Epithelial cell of esophagus (primary cell): ENCODE data around the gene PSD4.

Source experiments
- DNase-seq: peaks from one replicate; pipeline ENCODE4 v3.0.0; 2010; ENCODE audit warnings: low read depth
- H3K4me3 ChIP-seq: 2 replicates; pipeline ENCODE4 v1.5.1; 2011; ENCODE audit warnings: mild to moderate bottlenecking, low read length, control low read depth
- TF ChIP-seq, protein P1 (sequence below): IDR thresholded peaks from 2 replicates; pipeline ENCODE4 v1.5.1; 2011; ENCODE audit warnings: low read depth, mild to moderate bottlenecking, low read length, control low read depth, inconsistent platforms; ENCODE audit not compliant: insufficient read depth; ENCODE audit errors: missing control alignments

PSD4 gene

DNA sequence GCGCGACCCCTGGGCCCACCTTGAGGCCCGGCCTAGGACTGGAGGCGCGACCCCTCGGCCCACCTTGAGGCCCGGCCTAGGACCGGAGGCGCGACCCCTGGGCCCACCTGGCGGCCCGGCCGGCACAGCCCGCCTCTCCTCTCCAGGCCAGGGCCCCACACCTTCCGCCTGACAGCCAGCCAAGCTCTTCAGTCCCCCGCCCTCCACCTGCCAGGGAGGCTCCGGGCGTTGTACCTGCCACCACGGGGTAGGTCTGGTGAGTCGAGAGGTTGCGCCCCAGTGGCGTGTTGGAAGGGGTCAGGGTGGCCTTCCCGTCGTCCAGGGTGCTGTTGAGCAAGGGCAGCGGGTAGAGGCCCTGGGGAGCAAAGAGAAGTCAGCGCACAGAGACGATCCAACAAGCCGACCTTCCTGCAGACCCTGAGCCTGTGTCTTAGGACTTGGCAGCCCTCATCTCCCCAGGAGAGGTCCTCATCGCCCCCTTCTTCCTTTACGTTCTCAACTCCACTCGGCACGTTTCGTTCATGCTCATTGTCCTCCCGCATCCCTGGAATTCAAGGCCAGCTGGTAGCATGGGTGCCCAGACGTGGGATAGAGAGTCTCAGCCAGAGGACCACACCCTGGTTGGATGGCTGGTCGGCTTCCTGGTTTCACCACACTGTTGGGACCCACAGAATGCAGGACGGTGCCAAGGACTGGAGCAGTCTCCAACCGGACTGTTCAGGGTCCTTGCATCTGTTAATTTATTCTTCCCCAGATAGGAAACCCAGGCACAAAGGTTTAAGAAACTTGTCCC lies 62.8 kb downstream of the PSD4 start:
- TF ChIP-seq, protein P1, sequence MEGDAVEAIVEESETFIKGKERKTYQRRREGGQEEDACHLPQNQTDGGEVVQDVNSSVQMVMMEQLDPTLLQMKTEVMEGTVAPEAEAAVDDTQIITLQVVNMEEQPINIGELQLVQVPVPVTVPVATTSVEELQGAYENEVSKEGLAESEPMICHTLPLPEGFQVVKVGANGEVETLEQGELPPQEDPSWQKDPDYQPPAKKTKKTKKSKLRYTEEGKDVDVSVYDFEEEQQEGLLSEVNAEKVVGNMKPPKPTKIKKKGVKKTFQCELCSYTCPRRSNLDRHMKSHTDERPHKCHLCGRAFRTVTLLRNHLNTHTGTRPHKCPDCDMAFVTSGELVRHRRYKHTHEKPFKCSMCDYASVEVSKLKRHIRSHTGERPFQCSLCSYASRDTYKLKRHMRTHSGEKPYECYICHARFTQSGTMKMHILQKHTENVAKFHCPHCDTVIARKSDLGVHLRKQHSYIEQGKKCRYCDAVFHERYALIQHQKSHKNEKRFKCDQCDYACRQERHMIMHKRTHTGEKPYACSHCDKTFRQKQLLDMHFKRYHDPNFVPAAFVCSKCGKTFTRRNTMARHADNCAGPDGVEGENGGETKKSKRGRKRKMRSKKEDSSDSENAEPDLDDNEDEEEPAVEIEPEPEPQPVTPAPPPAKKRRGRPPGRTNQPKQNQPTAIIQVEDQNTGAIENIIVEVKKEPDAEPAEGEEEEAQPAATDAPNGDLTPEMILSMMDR: no peak
- H3K4me3 ChIP-seq: peak overlapping the region; percentile 33

DNA sequence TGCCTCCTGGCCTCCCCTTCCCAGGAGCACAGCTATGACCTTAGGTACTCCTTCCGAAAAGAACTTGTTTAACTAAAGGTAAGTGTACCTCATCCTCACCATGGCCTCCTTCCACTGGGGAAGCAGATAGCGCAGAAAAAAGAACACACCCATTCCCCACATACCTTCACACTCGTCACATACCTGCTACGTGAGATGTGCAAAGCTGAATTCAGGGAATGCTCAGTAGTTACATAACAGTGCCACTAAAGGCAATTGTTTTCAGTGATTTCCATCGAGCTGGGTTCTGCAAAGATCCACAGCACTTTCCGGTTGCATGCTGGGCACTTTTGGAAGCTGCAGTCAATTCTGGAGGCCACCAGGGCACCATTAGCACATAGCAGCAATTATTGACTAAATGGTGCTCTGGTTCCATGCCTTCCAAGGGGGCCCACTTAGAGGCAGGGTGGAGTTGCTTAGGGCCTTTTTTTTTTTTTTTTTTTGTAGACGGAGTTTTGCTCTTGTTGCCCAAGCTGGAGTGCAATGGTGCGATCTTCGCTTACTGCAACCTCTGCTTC lies 63.9 kb downstream of the PSD4 start:
- no peak overlapping the region for H3K4me3 ChIP-seq
- no peak for DNase-seq
- TF ChIP-seq, protein P1: no peak

More for the DNA sequence above, 62.8 kb downstream of the PSD4 start:
- peak; percentile 12 for DNase-seq

DNA sequence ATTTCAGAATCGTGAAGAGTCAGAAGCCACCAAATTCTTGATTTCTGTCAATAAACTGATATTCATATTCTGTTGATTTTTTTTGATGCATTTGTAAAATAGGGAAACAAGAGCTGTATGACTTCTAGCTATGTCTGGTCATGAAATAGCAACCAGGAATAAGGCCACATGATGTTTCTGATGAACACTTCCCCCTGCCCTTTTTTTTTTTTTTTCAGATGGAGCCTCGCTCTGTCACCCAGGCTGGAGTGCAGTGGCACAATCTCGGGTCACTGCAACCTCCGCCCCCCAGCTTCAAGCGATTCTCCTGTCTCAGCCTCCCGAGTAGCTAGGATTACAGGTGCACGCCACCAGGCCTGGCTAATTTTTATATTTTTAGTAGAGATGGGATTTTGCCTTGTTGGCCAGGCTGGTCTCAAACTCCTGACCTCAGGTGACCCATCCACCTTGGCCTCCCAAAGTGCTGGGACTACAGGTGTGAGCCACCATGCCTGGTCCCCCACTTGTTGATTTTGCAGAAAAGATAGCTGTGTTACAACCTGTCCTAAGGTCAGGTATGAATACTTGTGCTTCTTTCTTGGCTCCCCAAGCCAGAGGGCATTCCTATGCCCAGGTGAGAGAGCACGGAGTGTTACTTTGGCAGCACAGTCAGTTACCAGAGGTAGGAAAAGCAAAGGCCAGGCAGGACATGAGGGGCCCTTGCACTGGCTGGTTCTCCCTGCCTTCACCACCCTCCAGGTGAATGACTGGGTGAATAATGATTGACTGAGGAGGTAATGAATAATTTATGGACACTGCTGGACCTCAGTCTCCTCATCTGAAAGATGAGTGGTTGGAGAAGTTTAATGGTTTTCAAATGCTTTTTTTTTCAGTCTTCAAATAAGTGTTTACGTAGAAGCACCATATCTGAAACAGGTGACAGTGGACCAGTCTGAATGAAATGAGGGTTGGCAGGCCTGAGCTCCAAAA lies 65.4 kb downstream of the PSD4 start:
- TF ChIP-seq, protein P1: no peak
- no peak overlapping the region for H3K4me3 ChIP-seq
- DNase-seq: no peak

DNA sequence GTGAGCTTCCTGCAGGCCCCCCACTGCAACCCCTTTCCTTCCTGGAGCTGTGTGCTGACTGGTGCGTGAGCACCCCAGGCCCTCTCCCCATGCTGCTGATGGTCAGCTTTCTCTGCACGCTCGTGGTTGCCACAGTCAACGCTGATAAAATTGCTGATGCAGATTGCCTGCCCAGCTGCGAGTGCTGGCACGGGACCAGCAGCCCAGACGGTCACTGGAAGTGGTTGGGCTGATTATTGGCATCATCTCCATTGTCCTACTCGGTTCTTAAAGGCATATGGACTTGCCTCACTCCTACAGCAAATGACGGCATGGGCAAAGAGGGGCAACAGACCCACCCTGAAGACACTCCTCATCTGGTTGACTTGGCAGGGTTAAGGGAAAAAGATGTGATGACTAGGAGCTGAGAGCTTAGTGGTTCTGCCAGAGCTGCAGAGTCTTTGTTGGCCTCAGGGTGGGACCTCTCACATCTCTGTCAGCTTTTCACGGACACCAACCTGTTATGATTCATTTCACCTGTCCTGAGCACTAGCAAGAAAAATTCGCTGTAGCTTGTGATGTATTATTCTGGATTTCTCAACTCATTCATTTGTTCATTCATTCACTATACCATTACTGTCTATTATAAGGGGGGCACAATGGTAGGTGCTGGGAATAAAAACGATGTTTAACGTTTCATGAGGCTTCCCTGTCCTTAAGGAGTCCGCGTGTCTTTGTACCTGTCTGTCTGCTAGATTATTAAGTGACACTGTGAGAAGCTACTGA lies 66.6 kb downstream of the PSD4 start:
- peak; percentile 98 for DNase-seq
- H3K4me3 ChIP-seq: no peak overlapping the region
- TF ChIP-seq, protein P1: no peak

DNA sequence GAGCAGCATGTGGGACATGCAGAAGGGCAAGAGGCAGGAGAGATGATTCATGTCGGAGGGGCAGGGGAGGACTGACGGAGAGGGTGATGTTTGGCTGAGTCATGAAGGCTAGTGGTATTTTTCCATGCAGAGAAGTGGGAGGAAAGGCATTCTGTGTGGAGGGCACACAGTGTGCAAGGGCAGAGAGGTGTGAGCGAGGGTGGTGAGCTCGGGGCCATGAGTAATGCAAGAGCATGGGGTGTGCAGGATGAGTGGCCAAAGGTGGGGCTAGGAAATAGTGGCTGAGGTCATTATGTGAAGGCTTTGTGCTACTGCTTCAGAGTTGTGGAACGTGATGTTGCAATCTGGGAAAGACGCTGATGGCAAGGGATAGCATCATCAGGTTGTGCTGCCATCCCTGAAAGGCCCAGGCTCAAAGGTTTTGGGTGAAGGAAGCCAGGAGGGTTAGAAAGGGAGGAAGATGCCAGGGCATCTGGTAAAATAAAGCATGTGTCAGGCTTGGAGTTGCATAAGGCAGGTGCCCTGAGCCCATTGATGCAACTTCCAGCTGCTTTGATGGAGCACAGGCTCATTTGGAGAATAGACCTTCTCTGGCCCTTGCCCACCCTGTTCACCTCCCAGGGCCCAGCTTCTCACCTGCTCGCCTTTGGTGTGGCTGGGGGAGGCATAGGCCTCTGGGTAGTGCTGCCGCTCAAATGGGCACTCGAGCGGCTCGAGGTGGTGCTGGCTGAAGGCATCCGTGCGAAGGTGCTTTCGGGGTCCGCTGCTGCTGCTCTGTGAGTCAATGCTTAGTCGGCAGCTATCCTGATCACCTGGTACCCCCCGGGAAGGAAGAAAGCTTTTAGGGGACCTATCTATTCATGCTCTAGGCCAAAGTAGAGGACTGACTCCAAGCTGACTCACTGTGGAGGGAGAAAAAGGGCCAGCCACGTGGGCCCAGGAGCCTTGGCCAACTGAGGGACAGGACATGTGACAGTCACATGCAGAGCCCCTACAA lies 67.4 kb downstream of the PSD4 start:
- peak; percentile 100 for DNase-seq
- H3K4me3 ChIP-seq: no peak overlapping the region
- TF ChIP-seq, protein P1: no peak
